Stimulated activated CD8-positive, alpha-beta memory T cell treated with anti-CD3 and anti-CD28 coated beads, Interleukin-4, amount 100 ng/mL, for 4 hours (primary cell): Measurements from ENCODE around the gene MARCHF4.

Experiments used
- DNase-seq, 2 donors: peaks; one replicate each; pipeline ENCODE4 v3.0.0-alpha.2; 2020; ENCODE audit warnings: low read depth in 2 of 2, low spot score in 1 of 2

Gene MARCHF4

GRCh38 chr2:216371721-216372702, at the start of gene MARCHF4:
Gene MARCHF4 (minus strand): TSS chr2:216372483. CDS start chr2:216370260, 2,223 bp downstream.
- peak; percentile 19 to 31 for DNase-seq

- DNase-seq: no peak
Measured at GRCh38 chr2:216420367-216421101, 48.3 kb upstream of the MARCHF4 start.

- DNase-seq: no peak
Measured at GRCh38 chr2:216418981-216419380, 46.7 kb upstream of the MARCHF4 start.

DNA sequence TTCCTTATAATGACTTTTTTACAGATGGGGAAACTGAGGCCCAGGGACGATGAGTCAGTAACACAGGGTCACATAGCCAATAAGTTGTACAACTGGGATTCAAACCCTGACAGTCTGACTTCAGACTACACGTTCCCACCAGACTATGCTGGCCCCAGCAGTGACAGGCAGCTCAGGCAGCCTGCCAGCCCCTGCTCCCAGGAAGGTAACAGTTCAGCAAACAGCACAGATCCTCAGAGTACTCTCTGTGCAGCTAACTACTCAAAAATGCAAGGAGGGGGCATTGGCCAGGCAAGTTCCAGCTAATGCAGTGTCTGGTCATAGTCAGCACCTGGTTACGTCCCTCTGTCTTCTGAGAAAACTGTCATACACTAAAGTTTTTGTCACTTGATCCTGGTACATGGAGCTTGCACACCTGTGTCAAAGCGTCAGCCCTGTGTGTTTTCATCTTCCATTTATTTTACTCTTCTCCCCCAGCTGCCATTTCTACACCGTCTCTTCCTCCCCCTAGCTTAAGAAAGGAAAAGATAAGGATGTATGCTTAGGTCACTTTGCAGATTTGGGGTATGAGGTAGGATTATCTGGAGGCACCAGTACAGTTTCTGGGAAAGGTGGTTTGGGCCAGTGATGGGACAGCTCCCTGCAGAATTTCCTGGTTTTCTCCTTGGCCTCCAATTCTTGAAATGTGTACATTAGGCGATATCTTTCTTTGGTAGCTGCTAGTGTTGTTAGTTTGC, 44.5 kb upstream of the MARCHF4 start:
- DNase-seq: no peak

GRCh38 chr2:216415541-216415940, 43.3 kb upstream of the MARCHF4 start:
- no peak for DNase-seq

DNA sequence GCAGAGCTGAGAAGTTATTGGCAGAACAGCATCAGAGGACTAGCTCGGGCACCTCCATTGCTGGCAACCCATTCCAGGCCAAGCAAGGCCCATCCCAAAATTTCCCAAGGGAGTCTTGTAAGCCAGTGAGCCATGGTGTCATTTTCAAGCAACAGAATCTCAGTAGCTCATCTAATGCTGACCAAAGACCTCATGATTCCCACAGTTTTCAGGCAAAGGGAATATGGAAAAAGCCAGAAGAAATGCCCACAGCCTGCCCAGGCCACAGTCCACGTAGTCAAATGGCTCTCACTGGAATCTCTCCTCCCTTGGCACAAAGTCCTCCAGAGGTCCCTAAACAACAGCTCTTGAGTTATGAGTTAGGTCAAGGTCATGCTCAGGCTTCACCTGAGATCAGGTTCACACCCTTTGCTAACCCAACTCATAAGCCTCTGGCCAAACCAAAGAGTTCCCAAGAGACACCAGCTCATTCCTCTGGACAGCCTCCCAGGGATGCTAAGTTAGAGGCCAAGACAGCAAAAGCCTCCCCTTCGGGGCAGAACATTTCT, 42.6 kb upstream of the MARCHF4 start:
- DNase-seq: no peak

DNA sequence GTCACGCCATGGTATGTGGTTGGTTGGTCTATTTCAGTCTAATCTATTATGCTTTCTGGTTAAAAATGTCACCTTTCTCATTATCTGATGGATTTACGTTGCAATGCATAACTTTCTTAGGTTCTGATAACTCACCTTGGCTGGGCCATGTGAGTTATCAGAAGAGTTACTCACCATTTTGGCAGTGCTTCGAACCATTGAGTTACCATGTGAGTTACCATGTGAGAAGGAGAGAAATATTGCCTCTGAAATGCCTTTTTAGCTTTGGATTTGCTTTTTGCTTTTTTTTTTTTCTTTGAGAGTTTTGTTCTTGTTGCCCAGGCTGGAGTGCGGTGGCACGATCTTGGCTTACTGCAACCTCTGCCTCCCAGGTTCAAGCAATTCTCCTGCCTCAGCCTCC, 41.6 kb upstream of the MARCHF4 start:
- no peak for DNase-seq

- peak; percentile 93 to 95 for DNase-seq
Measured at GRCh38 chr2:216412022-216412999, 40.0 kb upstream of the MARCHF4 start, which contains the start of gene SMARCAL1. Gene SMARCAL1 (plus strand): TSS chr2:216412484. CDS start chr2:216414705, 2,221 bp downstream.

GRCh38 chr2:216410550-216410949, 38.3 kb upstream of the MARCHF4 start:
- no peak for DNase-seq

DNA sequence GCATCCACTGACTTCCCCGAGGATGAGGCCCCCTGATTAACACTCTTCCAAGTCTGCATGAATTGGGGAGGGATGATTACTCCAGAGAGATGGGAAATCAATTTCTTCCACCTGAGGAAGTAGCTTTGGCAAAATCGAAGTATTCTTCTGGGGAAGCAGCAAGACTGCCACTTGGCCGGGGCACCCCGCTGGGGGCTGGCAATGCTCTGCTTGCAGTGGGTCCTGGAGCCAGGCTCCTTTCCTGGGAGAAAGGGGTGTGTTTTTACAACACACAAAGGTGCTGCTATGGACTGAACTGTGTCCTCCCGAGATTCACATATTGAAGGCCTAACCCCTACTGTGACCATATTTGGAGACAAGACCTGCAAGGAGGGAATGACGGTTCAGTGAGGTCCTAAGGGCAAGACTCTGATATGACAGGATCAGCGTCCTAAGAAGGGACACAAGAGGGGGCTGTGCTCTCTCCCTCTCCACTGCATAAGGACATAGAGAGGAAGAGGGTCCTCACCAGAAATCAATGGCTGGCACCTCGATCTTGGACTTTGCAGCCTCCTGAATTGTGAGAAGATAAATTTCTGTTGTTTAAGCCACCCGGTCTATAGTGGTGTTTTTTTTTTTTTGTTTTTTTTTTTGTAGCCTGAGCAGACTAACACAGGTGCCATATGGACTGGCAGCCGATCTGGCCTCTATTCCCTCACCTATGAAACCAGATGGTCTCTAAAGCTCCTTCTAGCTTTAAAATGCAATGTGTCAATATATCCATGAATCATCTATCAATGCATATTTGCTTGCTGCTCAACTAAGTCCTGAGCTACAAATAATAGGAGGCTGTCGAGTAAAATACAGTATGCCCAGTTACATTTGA, 36.4 kb upstream of the MARCHF4 start:
- DNase-seq: no peak

DNA sequence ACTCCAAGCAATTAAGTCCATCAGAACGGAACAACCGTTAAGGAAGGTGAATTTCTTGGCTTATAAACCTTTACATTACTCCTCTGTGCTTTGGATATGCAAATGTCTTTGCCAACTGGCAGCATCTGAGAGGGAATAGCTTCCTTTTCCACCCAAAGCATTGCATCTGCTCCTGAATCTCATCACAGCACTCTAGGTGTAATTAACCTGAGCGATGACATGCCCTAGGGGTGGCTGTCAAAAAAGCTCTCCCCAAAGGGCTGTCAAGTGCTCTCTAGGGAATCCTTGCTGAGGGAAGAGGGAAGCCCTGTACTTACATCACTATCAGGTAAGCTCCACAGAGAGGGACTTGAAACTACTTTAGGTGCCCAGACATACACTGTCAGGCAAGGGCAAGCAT, 34.5 kb upstream of the MARCHF4 start:
- DNase-seq: no peak

DNA sequence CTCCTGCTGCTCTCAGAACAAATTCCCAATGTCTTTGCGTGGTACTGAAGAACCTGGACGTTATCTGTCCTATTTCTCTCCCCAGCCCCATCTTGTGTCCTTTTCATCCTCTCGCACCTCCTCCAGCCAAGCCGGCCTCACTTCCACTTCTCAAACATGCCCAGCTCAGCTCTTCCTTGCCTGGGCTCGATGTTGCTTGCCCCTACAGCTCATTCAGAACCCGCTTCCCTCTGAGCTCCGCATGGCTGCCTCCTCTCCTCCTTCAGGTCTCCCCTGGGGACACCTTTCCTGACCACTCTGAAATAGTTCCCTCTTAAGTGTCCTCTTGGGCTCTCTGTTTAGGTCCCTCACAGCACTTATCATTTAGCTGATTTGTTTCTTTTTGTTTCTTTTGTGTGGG, 33.3 kb upstream of the MARCHF4 start:
- no peak for DNase-seq

- peak in 1 of 2 donors; percentile 34 for DNase-seq
Measured at GRCh38 chr2:216404010-216404618, 31.8 kb upstream of the MARCHF4 start.

GRCh38 chr2:216402751-216403150, 30.5 kb upstream of the MARCHF4 start:
- no peak for DNase-seq

GRCh38 chr2:216399621-216400020, 27.3 kb upstream of the MARCHF4 start:
- DNase-seq: no peak

DNA sequence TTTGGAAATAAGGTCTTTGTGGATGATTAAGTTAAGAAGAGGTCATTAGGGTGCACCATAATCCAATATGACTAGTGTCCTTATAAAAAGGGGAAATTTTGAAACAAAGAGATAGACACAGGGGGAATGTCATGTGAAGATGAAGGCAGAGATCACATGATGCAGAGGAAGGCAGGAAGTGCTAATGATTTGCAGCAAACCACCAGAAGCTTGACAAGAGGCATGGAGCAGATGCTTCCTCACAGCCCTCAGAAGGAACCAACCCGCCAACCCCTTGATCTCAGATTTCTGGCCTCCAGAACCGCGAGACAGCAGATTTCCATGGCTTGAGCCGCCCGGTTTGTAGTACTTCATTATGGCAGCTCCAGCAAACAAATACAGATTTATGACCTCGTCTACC, 22.6 kb upstream of the MARCHF4 start:
- no peak for DNase-seq

GRCh38 chr2:216392945-216393840, 20.9 kb upstream of the MARCHF4 start:
- DNase-seq: no peak
